ENCODE measurements around the gene RGS1. TPM values are rescaled to one million over a fixed set of nuclear protein-coding genes. Genes with fewer than 3 reads are reported as not detected.

RGS1 gene
- total and polyA plus RNA-seq, 3 donors from 2014 or later, result 3.9 to 69.5 (median 17.2) TPM

DNA sequence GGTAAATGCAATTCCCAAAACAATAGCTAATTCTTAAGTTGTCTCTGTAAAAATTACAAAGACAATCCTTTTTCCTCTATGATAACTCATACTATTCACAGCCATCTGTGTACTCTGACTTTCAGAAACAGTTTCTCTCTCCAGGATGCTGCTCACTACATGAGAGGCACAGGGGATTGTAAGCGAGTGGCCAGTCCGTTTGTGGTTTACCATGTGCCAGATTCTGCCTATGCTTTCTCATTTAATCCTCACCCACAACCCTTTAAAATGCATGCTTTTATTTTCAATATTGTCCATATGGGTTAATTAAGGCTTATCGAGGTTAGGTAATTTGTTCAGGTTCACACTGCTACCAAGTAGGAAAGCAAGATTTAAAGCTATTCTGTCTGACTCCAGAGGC lies 23.0 kb downstream of the RGS1 start:
- H3K9me3 ChIP-seq, result no peaks in the 10 kb centered on the region
- DNase-seq, result no peak
- H3K27me3 ChIP-seq, result no peaks in the 10 kb centered on the region
- TF ChIP-seq, protein P1, sequence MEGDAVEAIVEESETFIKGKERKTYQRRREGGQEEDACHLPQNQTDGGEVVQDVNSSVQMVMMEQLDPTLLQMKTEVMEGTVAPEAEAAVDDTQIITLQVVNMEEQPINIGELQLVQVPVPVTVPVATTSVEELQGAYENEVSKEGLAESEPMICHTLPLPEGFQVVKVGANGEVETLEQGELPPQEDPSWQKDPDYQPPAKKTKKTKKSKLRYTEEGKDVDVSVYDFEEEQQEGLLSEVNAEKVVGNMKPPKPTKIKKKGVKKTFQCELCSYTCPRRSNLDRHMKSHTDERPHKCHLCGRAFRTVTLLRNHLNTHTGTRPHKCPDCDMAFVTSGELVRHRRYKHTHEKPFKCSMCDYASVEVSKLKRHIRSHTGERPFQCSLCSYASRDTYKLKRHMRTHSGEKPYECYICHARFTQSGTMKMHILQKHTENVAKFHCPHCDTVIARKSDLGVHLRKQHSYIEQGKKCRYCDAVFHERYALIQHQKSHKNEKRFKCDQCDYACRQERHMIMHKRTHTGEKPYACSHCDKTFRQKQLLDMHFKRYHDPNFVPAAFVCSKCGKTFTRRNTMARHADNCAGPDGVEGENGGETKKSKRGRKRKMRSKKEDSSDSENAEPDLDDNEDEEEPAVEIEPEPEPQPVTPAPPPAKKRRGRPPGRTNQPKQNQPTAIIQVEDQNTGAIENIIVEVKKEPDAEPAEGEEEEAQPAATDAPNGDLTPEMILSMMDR (IDR thresholded peaks at IDR 0.05), result no peak
- no peak for TF ChIP-seq POLR2A (IDR thresholded peaks at IDR 0.05)
- H3K4me3 ChIP-seq, result no peak overlapping the region
- H3K27ac ChIP-seq, result no peak overlapping the region
- no peaks in the 10 kb centered on the region for H3K4me1 ChIP-seq
- no peaks in the 10 kb centered on the region for H3K36me3 ChIP-seq (ENCODE audit: low read depth, missing control alignments)
- 83 to 93% methylated on average over 3 of the region's 3 CpGs for WGBS, 2 donors
- intact Hi-C loops (cut with DNase I; ENCODE audit: low total_unique reads), result no loop called here

DNA sequence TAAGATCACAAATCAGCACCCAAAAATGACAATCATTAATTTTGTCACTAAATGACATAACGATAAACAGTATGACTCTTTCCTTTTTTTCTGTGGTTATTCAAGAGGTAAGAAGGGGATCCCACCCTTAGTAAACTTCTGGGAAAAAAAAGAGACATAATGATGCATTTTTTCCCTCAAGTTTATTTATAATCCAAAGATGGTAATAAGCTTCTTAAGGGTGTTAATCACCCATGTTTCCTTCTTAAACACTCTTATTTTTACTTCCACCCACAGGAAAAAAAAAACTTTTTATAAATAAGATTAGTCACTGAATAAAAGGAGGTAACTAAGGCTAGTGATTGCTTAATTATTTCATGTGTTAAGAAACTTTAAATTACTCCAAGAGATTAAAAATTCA lies 24.7 kb downstream of the RGS1 start:
- TF ChIP-seq POLR2A (IDR thresholded peaks at IDR 0.05), result no peak
- TF ChIP-seq, protein P1 (IDR thresholded peaks at IDR 0.05), result no peak
- H3K27me3 ChIP-seq, result no peaks in the 10 kb centered on the region
- H3K4me3 ChIP-seq, result no peak overlapping the region
- intact Hi-C loops (cut with DNase I; ENCODE audit: low total_unique reads), result loop anchor here (10.0 kb wide), 1 partner anchor 125 kb away; no protein-coding TSS in a partner anchor
- no peaks in the 10 kb centered on the region for H3K9me3 ChIP-seq
- no peaks in the 10 kb centered on the region for H3K4me1 ChIP-seq
- no peak overlapping the region for H3K27ac ChIP-seq
- WGBS, 2 donors, result 91 to 92% methylated on average over 1 of the region's 1 CpG
- no peaks in the 10 kb centered on the region for H3K36me3 ChIP-seq (ENCODE audit: low read depth, missing control alignments)
- no peak for DNase-seq

DNA sequence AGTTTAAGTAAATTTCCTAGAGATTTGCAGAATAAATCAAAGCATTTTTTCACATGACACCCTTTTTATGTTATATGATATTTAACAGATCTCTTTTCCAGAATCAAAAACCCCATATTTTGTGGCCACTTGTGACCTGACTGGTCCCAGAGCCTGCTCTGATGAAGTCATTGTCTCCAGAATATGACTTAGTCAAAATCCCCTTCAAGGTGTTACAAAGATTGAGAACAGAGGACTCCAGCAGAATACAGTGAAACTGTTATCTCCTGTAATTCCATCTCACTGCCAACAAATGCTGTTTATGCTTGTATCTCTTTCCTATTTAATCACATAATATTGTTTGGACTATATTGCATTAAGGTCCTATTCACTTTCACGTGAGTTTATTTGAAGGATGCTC lies 25.6 kb downstream of the RGS1 start:
- Histone ChIP-seq H3K9me3 (no peaks in the 10 kb centered on the region), H3K4me1 (no peaks in the 10 kb centered on the region), H3K27me3 (no peaks in the 10 kb centered on the region), H3K4me3 (no peak overlapping the region), H3K27ac (no peak overlapping the region), H3K36me3 (ENCODE audit: low read depth, missing control alignments) (no peaks in the 10 kb centered on the region)
- no peak for TF ChIP-seq POLR2A (IDR thresholded peaks at IDR 0.05)
- TF ChIP-seq, protein P1 (IDR thresholded peaks at IDR 0.05), result no peak
- WGBS, 2 donors, result 81 to 86% methylated on average over 1 of the region's 1 CpG
- intact Hi-C loops (cut with DNase I; ENCODE audit: low total_unique reads), result loop anchor here (10.0 kb wide), 1 partner anchor 126 kb away; no protein-coding TSS in a partner anchor
- no peak for DNase-seq

DNA sequence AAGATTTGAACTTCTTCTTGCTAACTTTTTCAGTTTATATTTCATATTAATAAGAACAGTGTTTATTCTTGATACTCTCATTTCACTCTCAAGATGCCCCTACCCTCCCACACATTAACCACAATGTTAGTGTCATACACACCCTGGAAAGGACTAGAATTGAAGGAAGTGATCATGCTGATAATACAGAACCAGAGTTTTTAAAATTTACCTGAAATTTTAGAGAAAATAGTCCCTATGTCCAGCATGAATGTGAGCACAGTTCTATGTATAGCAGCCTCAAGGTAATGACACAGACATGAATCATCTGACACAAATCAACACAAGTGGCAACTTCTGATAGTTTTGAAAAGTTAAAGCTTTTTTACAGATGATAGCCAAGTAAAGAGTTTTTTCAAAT lies 26.0 kb downstream of the RGS1 start:
- intact Hi-C loops (cut with DNase I; ENCODE audit: low total_unique reads), result loop anchor here (10.0 kb wide), 1 partner anchor 127 kb away; no protein-coding TSS in a partner anchor

DNA sequence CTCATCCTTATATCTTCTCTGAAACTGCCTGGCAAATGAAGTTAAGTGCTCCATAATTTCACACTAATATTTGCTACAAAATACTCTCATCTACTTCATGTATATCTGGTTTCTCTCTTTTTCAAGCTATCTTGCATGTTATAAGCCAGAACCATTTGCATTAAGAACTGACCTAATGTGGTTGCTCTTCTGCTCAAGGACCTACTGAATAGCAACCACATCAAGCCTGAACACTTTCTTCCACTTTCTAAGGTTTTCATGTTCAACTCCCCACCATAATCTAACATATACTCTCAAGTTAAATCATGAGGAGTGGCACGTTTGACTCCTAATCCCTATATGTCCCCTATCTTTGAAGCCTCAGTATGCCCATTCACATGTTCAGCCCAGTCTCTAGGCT lies 27.2 kb downstream of the RGS1 start:
- no peak for DNase-seq
- TF ChIP-seq, protein P1 (IDR thresholded peaks at IDR 0.05), result no peak
- Histone ChIP-seq H3K27me3 (no peaks in the 10 kb centered on the region), H3K4me1 (no peaks in the 10 kb centered on the region), H3K36me3 (ENCODE audit: low read depth, missing control alignments) (no peaks in the 10 kb centered on the region), H3K4me3 (no peak overlapping the region), H3K9me3 (no peaks in the 10 kb centered on the region), H3K27ac (no peak overlapping the region)
- intact Hi-C loops (cut with DNase I; ENCODE audit: low total_unique reads), result loop anchor here (10.0 kb wide), 1 partner anchor 128 kb away; no protein-coding TSS in a partner anchor
- WGBS, 2 donors, result 75 to 86% methylated on average over 1 of the region's 1 CpG

More for the DNA sequence above, 26.0 kb downstream of the RGS1 start:
- Histone ChIP-seq H3K27ac (no peak overlapping the region), H3K36me3 (ENCODE audit: low read depth, missing control alignments) (no peaks in the 10 kb centered on the region), H3K4me1 (no peaks in the 10 kb centered on the region), H3K4me3 (no peak overlapping the region), H3K27me3 (no peaks in the 10 kb centered on the region), H3K9me3 (no peaks in the 10 kb centered on the region)
- TF ChIP-seq, protein P1 (IDR thresholded peaks at IDR 0.05), result no peak
- no peak for TF ChIP-seq POLR2A (IDR thresholded peaks at IDR 0.05)
- no peak for DNase-seq
